Measurements from ENCODE around the gene ASMT. TPM values are rescaled to one million over a fixed set of nuclear protein-coding genes. Genes with fewer than 3 reads are reported as not detected.

Gene ASMT
- total and polyA plus RNA-seq, 2 of the 4 experiments (the other 2 are of a cell fraction) = not detected

DNA sequence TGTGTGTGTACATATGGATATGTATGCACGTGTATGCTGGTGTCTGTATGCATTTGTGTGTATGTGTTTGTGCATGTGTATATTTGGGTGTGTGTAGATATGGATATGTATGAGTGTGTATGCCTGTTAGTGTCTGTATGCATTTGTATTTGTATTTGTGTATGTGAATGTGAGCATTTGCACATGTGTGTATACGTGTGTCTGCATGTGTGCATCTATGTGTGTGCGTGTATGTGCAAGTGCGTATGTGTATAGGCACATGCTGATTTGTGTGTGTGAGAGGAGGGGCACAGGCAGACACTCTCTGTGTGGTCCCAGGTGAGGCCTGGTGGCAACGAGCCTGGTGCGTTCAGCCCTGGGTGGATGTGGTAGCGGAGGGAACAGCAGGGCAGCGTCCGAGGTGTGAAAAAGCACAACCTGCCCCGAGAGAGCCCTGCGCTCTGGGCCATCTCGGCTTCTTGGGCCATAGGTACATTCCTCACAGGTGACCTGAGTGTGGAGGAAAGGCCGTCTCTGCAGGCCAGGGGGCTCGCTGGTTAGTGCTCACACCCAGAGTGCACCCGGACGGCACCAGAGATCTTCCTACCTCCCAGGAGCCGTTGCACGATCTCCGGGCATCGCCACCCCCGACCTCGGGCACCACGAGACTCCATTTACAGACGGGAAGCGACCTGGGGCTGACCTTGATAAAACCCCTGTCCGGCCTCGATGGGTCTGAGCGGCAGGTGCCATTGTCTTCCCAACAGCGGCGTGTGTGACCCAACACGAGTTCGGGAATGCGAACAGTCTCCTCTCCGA lies 45.0 kb downstream of the ASMT start:
- Histone ChIP-seq H2BK15ac (ENCODE audit: low read depth, low read length) (no peak overlapping the region), H2BK120ac (ENCODE audit: low read depth, low read length) (no peak overlapping the region), H2AK9ac (replicated peaks; ENCODE audit: low read depth, low read length, poor library complexity) (no peak overlapping the region), H3K4me1 (ENCODE audit: control insufficient read depth, insufficient read depth, low read length) (no peaks in the 10 kb centered on the region), H3K56ac (ENCODE audit: extremely low read depth, insufficient read depth, low read length) (no peak overlapping the region), H2BK5ac (ENCODE audit: low read depth, low read length, poor library complexity, severe bottlenecking) (no peak overlapping the region), H2BK20ac (ENCODE audit: low read depth, low read length) (no peak overlapping the region), H3K79me1 (ENCODE audit: low read depth in 1 of 2, low read length in 2 of 2) (no peaks in the 10 kb centered on the region), H4K5ac (ENCODE audit: low read depth, low read length) (no peak overlapping the region), H3K9ac (ENCODE audit: low read depth, low read length) (no peak overlapping the region), H4K91ac (ENCODE audit: insufficient read depth, low read depth, low read length) (no peak overlapping the region), H3K4me2 (ENCODE audit: low read depth, low read length) (no peak overlapping the region), H3K14ac (replicated peaks; ENCODE audit: low read depth, low read length) (no peak overlapping the region), H3K27me3 (ENCODE audit: control insufficient read depth, insufficient read depth, low read length) (no peaks in the 10 kb centered on the region), H3K9me3 (ENCODE audit: control insufficient read depth, insufficient read depth, low read length) (peaks cover 6% of the 10 kb centered on the region; the same call in 1 of the 2 replicates), H3K4me3 (ENCODE audit: insufficient read depth, low read depth, low read length) (no peak overlapping the region), H3K4ac (ENCODE audit: low read depth, low read length) (no peak overlapping the region), H2AFZ (replicated peaks; ENCODE audit: low read length, poor library complexity) (no peak overlapping the region), H4K20me1 (ENCODE audit: insufficient read depth, low read length) (no peaks in the 10 kb centered on the region), H3K9me1 (ENCODE audit: insufficient read depth, low read length) (no peaks in the 10 kb centered on the region), H3K23ac (ENCODE audit: low read depth, low read length) (no peak overlapping the region), H3K36me3 (ENCODE audit: control insufficient read depth, insufficient read depth, low read length) (no peaks in the 10 kb centered on the region), H3K27ac (ENCODE audit: insufficient read depth, low read length) (no peak overlapping the region), H4K8ac (ENCODE audit: low read depth in 2 of 2, low read length in 2 of 2) (no peak overlapping the region), H3K18ac (ENCODE audit: low read depth, low read length) (no peak overlapping the region), H2AK5ac (ENCODE audit: low read depth, low read length) (no peak overlapping the region)
- ChIA-PET CTCF (no interaction called here), POLR2A (ENCODE audit: unreplicated experiment) (no interaction called here)
- intact Hi-C loops (cut with micrococcal nuclease) = loop anchor here (10.0 kb wide), 1 partner anchor 835 kb away; no protein-coding TSS in a partner anchor
- DNase-seq = no peak
- no TSS peak for BruUV-seq (replicated peaks)
- no peak for TF ChIP-seq MAZ (IDR thresholded peaks at IDR 0.05; ENCODE audit: borderline replicate concordance, low read depth, low read length)
- TF ChIP-seq, protein P1, sequence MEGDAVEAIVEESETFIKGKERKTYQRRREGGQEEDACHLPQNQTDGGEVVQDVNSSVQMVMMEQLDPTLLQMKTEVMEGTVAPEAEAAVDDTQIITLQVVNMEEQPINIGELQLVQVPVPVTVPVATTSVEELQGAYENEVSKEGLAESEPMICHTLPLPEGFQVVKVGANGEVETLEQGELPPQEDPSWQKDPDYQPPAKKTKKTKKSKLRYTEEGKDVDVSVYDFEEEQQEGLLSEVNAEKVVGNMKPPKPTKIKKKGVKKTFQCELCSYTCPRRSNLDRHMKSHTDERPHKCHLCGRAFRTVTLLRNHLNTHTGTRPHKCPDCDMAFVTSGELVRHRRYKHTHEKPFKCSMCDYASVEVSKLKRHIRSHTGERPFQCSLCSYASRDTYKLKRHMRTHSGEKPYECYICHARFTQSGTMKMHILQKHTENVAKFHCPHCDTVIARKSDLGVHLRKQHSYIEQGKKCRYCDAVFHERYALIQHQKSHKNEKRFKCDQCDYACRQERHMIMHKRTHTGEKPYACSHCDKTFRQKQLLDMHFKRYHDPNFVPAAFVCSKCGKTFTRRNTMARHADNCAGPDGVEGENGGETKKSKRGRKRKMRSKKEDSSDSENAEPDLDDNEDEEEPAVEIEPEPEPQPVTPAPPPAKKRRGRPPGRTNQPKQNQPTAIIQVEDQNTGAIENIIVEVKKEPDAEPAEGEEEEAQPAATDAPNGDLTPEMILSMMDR (conservative IDR thresholded peaks at IDR 0.05; ENCODE audit: low read depth, low read length) = no peak
- TF ChIP-seq POLR2A (IDR thresholded peaks at IDR 0.05; ENCODE audit: low read depth, low read length) = no peak
- no peak for TF ChIP-seq NFE2L2 (IDR thresholded peaks at IDR 0.05; ENCODE audit: low read depth, low read length)
- TF ChIP-seq RAD21 (IDR thresholded peaks at IDR 0.05; ENCODE audit: low read length) = no peak
- no peak for TF ChIP-seq RCOR1 (IDR thresholded peaks at IDR 0.05; ENCODE audit: insufficient replicate concordance, low read length)
- TF ChIP-seq FOS (IDR thresholded peaks at IDR 0.05; ENCODE audit: low read depth, low read length) = no peak
- no peak for TF ChIP-seq BHLHE40 (IDR thresholded peaks at IDR 0.05; ENCODE audit: low read depth, low read length)
- TF ChIP-seq SMC3 (IDR thresholded peaks at IDR 0.05; ENCODE audit: low read depth, low read length) = no peak
- TF ChIP-seq, protein P2, sequence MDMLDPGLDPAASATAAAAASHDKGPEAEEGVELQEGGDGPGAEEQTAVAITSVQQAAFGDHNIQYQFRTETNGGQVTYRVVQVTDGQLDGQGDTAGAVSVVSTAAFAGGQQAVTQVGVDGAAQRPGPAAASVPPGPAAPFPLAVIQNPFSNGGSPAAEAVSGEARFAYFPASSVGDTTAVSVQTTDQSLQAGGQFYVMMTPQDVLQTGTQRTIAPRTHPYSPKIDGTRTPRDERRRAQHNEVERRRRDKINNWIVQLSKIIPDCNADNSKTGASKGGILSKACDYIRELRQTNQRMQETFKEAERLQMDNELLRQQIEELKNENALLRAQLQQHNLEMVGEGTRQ (IDR thresholded peaks at IDR 0.05; ENCODE audit: low read depth, low read length) = no peak
- no peak for TF ChIP-seq CEBPB (IDR thresholded peaks at IDR 0.05; ENCODE audit: low read depth, low read length)
- 80% methylated on average over 12 of the region's 34 CpGs; no CpG with 5 or more reads in 1 of the 2 experiments for WGBS, 2 experiments (ENCODE audit: extremely low coverage in 2 of 2, insufficient read length in 1 of 2)
- ATAC-seq (ENCODE audit: low read depth) = no peak
- in situ Hi-C loops (cut with MboI; ENCODE audit: low sequenced_read_pairs) = no loop called here
- dilution Hi-C loops (cut with HindIII; ENCODE audit: low sequenced_read_pairs, unreplicated experiment) = no loop called here

Data from IMR-90 (cell line).